ENCODE measurements around the gene SNU13.
"Not testable (repeated sequence)": the region's sequence is repeated elsewhere in the genome, so short reads cannot be mapped to it uniquely, and the experiment has no call there.

The SNU13 gene

GRCh38 chr22:41676134-41676533, 12.5 kb downstream of the SNU13 start:
- DNase-seq, result no peak

- DNase-seq, result no peak
Observed at GRCh38 chr22:41674846-41675340, 13.8 kb downstream of the SNU13 start.

DNA sequence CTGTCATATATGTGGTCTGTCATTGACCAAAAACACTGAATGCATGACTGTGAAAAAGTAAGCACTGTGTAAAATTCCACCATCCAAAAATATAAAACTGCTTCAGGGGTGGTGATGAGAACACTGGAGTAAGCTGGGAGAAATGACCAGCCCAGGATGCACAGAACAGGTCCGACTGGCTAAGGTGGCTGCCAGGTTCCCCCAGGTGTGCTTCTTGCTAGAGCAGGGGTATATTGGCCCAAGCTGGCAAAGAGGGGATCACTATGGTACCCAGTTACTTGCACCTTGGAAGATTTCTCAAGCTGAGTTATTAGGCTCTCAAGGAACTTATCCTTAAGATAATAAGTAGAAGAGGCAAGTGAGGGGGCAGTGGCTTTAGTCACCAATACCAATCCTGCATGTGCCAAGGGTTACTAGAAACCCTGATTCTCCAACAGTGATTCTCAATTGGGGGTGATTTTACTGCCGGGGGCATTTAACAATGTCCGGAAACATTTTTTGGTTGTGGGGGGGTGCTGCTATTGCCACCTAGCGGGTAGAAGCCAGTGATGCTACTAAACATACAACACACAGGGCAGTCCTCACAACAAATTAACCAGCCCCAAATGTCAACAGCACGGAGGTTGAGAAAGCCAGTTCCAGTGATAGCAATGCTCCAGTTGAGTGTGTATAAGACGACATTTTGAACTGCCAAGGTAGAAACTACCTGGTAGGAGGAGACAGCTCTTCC, 15.7 kb downstream of the SNU13 start:
- no peak for DNase-seq

DNA sequence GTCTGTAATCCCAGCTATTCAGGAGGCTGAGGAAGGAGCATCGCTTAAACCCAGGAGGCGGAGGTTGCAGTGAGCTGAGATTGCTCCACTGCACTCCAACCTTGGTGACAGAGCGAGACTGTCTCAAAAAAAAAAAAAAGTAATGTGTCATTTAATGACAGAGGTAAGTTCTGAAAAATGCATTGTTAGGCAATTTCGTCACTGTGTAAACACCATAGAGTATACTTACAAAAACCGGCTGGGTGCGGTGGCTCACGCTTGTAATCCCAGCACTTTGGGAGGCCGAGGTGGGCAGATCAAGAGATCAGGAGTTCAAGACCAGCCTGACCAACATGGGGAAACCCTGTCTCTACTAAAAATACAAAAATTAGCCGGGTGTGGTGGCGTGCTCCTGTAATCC, 16.6 kb downstream of the SNU13 start:
- not testable (repeated sequence) for DNase-seq

GRCh38 chr22:41668971-41669911, 19.4 kb downstream of the SNU13 start:
- DNase-seq, result no peak

DNA sequence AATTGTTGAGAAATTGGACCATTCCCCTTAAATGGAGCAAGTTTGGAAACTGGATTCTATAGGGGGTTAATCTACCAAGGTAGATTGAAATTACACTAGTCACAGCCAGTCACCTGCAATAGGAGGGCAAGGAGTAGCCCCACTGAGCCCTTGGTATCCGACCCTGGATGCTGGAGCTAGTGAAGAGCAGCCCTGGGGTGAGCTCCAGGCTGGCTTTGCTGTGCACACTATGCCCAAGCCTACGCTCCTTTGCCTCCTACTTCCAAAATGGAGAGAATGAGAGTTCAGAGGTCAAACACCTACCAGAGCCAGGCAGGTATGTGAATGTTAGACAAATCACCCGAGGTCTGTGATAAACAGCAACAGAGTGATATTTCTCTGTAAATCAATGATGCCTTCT, 23.7 kb downstream of the SNU13 start:
- DNase-seq, result no peak

DNA sequence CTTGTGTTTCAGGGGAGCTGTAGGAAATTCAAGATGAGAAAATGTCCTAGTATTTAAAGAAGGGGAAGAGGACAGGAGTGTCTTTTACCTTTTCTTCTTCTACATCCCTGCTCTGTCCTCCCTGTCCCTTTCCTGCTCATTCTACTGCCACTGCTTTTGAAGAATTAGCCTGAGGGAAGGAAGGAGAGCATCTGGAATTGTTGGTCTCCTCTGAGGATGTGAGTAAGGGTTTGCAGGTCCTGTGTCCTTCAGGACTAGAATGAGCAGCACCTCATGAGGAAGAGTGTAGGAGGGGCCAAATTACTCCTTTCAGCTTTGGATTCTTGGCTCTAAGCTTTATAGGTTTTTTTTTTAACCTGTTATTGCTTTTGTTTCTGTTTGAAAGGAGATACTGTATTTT, 24.2 kb downstream of the SNU13 start:
- no peak for DNase-seq

GRCh38 chr22:41663594-41663993, 25.1 kb downstream of the SNU13 start:
- not testable (repeated sequence) for DNase-seq

- DNase-seq, result no peak
Observed at GRCh38 chr22:41661713-41662112, 27.0 kb downstream of the SNU13 start.

DNA sequence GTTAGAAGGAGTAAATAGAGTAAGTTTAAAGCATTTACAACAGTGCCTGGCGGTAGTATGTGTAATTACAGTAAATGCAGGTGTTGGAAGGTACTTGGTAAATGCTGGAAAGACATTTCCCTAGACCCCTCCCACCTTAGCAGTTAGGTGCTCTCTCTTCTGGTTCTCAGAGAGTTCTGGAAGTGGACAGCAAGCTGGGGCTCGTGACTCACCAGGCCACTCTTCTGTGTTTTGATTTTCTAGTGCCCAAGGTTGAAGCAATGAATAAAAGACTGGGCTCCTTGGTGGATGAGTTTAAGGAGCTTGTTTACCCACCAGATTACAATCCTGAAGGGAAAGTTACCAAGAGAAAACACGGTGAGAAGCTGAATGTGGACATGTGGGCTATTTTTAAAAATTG, 27.6 kb downstream of the SNU13 start:
- DNase-seq, result no peak

DNA sequence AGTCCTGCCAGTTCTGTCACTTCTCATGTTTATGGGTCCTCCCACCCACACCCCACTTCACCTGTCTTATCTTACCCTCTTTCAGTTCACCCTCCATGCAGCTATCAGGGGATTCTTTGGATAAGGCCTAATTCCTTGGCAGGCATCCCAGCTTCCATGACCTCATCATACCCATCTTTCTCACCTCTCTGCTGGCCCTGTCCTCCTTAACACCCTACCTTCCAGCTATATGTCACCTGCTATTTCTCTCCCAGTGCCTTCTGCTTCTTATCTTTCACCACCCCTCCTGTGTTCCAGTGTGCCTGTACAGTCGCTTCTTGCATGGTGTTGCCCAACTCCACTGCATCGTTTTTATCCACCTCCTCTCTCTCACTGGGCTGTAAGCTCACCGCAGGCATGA, 28.3 kb downstream of the SNU13 start:
- DNase-seq, result no peak

DNA sequence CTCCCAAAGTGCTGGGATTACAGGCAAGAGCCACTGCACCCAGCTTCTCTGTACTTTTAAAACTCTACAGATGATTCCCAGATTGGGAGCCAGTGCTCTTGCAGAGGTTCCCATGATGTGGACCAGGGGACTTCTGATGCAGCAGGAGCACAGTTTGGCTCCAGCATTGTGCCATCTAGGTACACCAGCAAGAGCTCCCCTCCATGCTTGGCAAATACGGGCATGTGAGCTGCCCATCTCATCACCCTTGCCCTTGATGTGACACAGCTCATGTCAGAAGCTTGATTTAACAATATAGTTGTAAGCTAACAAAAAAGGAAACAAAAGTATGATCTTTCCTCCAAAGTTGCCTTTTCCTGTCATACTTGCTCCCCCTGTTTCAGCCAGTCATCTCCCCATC, 28.7 kb downstream of the SNU13 start:
- no peak for DNase-seq

- DNase-seq, result no peak
Observed at GRCh38 chr22:41658869-41659268, 29.8 kb downstream of the SNU13 start.

- no peak for DNase-seq
Observed at GRCh38 chr22:41657709-41658108, 31.0 kb downstream of the SNU13 start.

GRCh38 chr22:41656556-41656955, 32.1 kb downstream of the SNU13 start:
- no peak for DNase-seq

GRCh38 chr22:41654322-41654721, 34.3 kb downstream of the SNU13 start:
- no peak for DNase-seq

DNA sequence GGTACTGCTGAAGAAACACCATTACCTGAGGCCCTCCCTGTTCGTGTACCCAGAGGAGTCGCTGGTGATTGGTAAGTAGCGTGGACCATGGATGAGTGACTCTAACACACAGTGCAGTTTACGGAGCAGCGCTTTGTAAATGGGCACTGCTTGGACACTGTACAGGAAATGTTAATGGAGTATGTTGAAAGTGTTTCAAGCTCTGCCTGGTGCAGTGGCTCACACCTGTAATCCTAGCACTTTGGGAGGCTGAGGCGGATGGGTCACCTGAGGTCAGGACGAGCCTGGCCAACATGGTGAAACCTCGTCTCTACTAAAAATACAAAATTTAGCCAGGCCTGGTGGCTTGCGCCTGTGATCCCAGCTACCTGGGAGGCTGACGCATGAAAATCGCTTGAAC, 37.8 kb downstream of the SNU13 start:
- no peak for DNase-seq

DNA sequence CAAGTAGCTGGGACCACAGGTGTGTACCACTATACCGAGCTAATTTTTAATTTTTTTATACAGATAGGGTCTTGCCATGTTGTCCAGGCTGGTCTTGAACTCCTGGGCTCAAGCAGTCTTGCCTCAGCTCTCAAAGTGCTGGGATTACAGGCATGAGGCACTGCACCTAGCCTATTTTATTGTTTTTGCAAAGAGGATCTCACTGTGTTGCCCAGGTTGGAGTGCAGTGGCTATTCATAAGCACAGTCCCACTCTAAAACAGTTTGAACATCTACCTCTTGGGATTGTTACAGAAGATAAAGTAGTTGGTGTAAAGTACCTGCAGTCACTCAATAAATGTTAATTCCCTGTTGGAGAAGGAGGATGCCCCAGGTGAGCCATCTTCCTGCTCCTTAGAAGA, 38.4 kb downstream of the SNU13 start:
- DNase-seq, result no peak

- no peak for DNase-seq
Observed at GRCh38 chr22:41648432-41648831, 40.2 kb downstream of the SNU13 start.

- DNase-seq, result no peak
Observed at GRCh38 chr22:41647771-41648170, 40.9 kb downstream of the SNU13 start.

- no peak for DNase-seq
Observed at GRCh38 chr22:41642331-41643110, 46.1 kb downstream of the SNU13 start.

- DNase-seq, result no peak
Observed at GRCh38 chr22:41641854-41642253, 46.8 kb downstream of the SNU13 start.

DNA sequence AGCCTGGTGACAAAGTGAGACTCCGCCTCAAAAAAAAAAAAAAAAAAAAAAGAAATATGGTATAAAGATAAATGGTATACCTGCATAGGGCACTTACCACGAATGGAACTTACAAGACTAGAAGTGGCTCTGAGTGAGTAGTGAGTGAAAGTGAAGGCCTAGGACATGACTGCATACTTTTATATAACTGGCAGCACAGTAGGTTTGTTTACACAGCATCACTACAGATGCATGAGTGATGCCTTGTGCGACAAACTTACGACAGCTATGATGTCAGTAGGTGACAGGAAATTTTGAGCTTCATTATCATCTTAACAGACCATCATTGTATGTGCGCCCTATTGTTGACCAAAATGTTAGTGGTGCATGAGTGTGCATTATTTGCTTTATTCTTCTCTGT, 49.9 kb downstream of the SNU13 start:
- no peak for DNase-seq

Data from DMS79 treated with DMSO at 0.1 percent for 48 hours (cell line).